ENCODE measurements around the gene HOOK2. TPM values are rescaled to one million over a fixed set of nuclear protein-coding genes. Genes with fewer than 3 reads are reported as not detected.
A peak's percentile ranks its signal among the peaks of the same experiment; 100 is the strongest.

Gene HOOK2
- total and polyA plus RNA-seq, 9 of the 15 experiments (the other 6 are each of a cell fraction or from before 2014, with no cell fraction given), result 1.3 to 17.2 (median 9.9) TPM

- H3K79me2 ChIP-seq (ENCODE audit: control insufficient read depth, insufficient read depth, low read length), result peaks cover 55% of the 10 kb centered on the region
- TF ChIP-seq ETS1 (conservative IDR thresholded peaks at IDR 0.05; ENCODE audit: control insufficient read depth, low read depth, low read length) (peak; percentile 94), FOXP1 (CRISPR knock-in tag; IDR thresholded peaks at IDR 0.05) (peak; percentile 75; the same call in 1 of the 2 replicates), MBD2 (IDR thresholded peaks at IDR 0.05; ENCODE audit: borderline replicate concordance, low read depth) (0 out of 2 replicates have a peak, but pooled peaks have one; percentile 39), ZNF174 (CRISPR knock-in tag; IDR thresholded peaks at IDR 0.05) (no peak), HDAC2 (IDR thresholded peaks at IDR 0.05) (0 out of 2 replicates have a peak, but pooled peaks have one; percentile 61), ATF7 (IDR thresholded peaks at IDR 0.05) (peak; percentile 37), SMARCA5 (IDR thresholded peaks at IDR 0.05) (no peak), ZBTB40 (IDR thresholded peaks at IDR 0.05) (0 out of 2 replicates have a peak, but pooled peaks have one; percentile 10), ZBTB40 (CRISPR knock-in tag; IDR thresholded peaks at IDR 0.05) (no peak)
Measured at GRCh38 chr19:12723641-12724426, 51.5 kb downstream of the HOOK2 start, which contains the start of gene TNPO2. TNPO2 (minus strand) TSS chr19:12723932; CDS start chr19:12720977, 2,955 bp downstream.

More at GRCh38 chr19:12723641-12724426, 51.5 kb downstream of the HOOK2 start, which contains the start of gene TNPO2:
- ATAC-seq (peak; percentile 76), FAIRE-seq (peak; percentile 97), DNase-seq (ENCODE audit: extremely low read depth in 1 of 4, low spot score in 3 of 4) (peak; percentile 69 to 91 (median 78))
- Histone ChIP-seq H3K4me3 (peak within 1 kb of the TSS; percentile 82), H4K20me1 (replicated peaks; ENCODE audit: control insufficient read depth, insufficient read depth, low read length) (peaks cover 15% of the 10 kb centered on the region; the same call in 1 of the 2 replicates), H3K27ac (ENCODE audit: extremely low read depth, low read depth, low read length) (peak within 1 kb of the TSS; percentile 87), H3K36me3 (ENCODE audit: control insufficient read depth, insufficient read depth, low read length) (peaks cover 32% of the 10 kb centered on the region), H2AFZ (ENCODE audit: low read depth, low read length) (peak within 1 kb of the TSS; percentile 78), H3K9ac (ENCODE audit: insufficient read depth in 1 of 2, low read depth in 2 of 2, low read length in 2 of 2) (peak within 1 kb of the TSS; percentile 89 to 99), H3K9me3 (replicated peaks; ENCODE audit: control insufficient read depth, insufficient read depth, low read depth, low read length) (no peaks in the 10 kb centered on the region), H3K9me1 (ENCODE audit: control insufficient read depth, insufficient read depth, low read length) (peaks cover 3% of the 10 kb centered on the region), H3K27me3 (ENCODE audit: control insufficient read depth in 2 of 2, insufficient read depth in 2 of 2, low read length in 2 of 2) (no peaks in the 10 kb centered on the region), H3K4me2 (ENCODE audit: insufficient read depth, low read length) (peak within 1 kb of the TSS; percentile 91), H3K4me1 (replicated peaks in 1 of 2; ENCODE audit: control insufficient read depth in 2 of 2, insufficient read depth in 2 of 2, low read length in 2 of 2) (peaks cover 10 to 41% of the 10 kb centered on the region in 2 experiments; a peak in 3 of 5 replicates)
- 3% methylated on average over 28 of the region's 28 CpGs for WGBS (ENCODE audit: insufficient coverage, low coverage, missing lambda C conversion rate)
- ChIA-PET CTCF (ENCODE audit: low intra/inter-chr PET ratio) (no interaction called here), POLR2A (interaction anchor here (0.6 to 4.4 kb wide), 12 partner anchors 9 to 214 kb away, joined by 3 to 50 read pairs (median 4); partner anchors contain the start of genes GET3, JUNB and TRIR)
- BruUV-seq (replicated peaks), result no TSS peak
- intact Hi-C loops (cut with micrococcal nuclease) (loop anchor here (1.0 kb wide), 1 partner anchor 9 kb away; no protein-coding TSS in a partner anchor), in situ Hi-C loops (cut with MboI) (no loop called here)
